Inflammatory macrophage (primary cell): ENCODE data around the gene RBPMS2.
"Not testable (repeated sequence)": the region's sequence is repeated elsewhere in the genome, so short reads cannot be mapped to it uniquely, and the experiment has no call there.

Experiments
- DNase-seq, 2 donors: peaks; one replicate each; pipeline ENCODE4 v3.0.0-alpha.2; 2020 to 2022

The RBPMS2 gene

GRCh38 chr15:64751464-64751863, 23.9 kb downstream of the RBPMS2 start:
- DNase-seq: no peak

- DNase-seq: no peak
Measured at GRCh38 chr15:64749999-64750657, 25.3 kb downstream of the RBPMS2 start.

- DNase-seq: no peak
Measured at GRCh38 chr15:64749167-64749566, 26.2 kb downstream of the RBPMS2 start.

GRCh38 chr15:64748251-64748650, 27.1 kb downstream of the RBPMS2 start:
- DNase-seq: no peak

- no peak for DNase-seq
Measured at GRCh38 chr15:64747578-64747977, 27.8 kb downstream of the RBPMS2 start.

GRCh38 chr15:64746921-64747320, 28.5 kb downstream of the RBPMS2 start:
- no peak for DNase-seq

- DNase-seq: no peak
Measured at GRCh38 chr15:64746356-64746755, 29.0 kb downstream of the RBPMS2 start.

- no peak for DNase-seq
Measured at GRCh38 chr15:64743691-64744090, 31.7 kb downstream of the RBPMS2 start.

- DNase-seq: no peak
Measured at GRCh38 chr15:64742921-64743320, 32.5 kb downstream of the RBPMS2 start.

GRCh38 chr15:64742385-64742784, 33.0 kb downstream of the RBPMS2 start:
- no peak for DNase-seq

- not testable (repeated sequence) for DNase-seq
Measured at GRCh38 chr15:64741708-64742107, 33.7 kb downstream of the RBPMS2 start.

GRCh38 chr15:64740311-64741170, 34.8 kb downstream of the RBPMS2 start:
- no peak for DNase-seq

- DNase-seq: no peak
Measured at GRCh38 chr15:64739577-64740143, 35.7 kb downstream of the RBPMS2 start.

GRCh38 chr15:64739156-64739555, 36.2 kb downstream of the RBPMS2 start:
- no peak for DNase-seq

GRCh38 chr15:64738226-64739095, 36.9 kb downstream of the RBPMS2 start:
- DNase-seq: no peak

GRCh38 chr15:64732156-64732860, 43.1 kb downstream of the RBPMS2 start:
- DNase-seq: no peak

- DNase-seq: no peak
Measured at GRCh38 chr15:64731805-64732151, 43.6 kb downstream of the RBPMS2 start.

GRCh38 chr15:64731012-64731804, 44.2 kb downstream of the RBPMS2 start:
- DNase-seq: peak; percentile 61 to 77

GRCh38 chr15:64730151-64730550, 45.2 kb downstream of the RBPMS2 start:
- no peak for DNase-seq

GRCh38 chr15:64720188-64720587, 55.2 kb downstream of the RBPMS2 start:
- DNase-seq: no peak
